Fibroblast of lung (primary cell): ENCODE results near the gene FLT3LG.

Experiments used
- EZH2 ChIP-seq: IDR thresholded peaks from 2 replicates; pipeline ENCODE4 v1.5.1; 2012; ENCODE audit warnings: low read length, control low read depth, mild to moderate bottlenecking; ENCODE audit errors: missing control alignments
- TF ChIP-seq, protein P1 (sequence below), 2 donors: IDR thresholded peaks in 1 of 2; conservative IDR thresholded peaks in 1 of 2; 1 replicate in 1 of 2; 2 replicates in 1 of 2; pipeline ENCODE4 v1.5.1; 2011 to 2012; ENCODE audit warnings: low read length in 2 of 2, control low read depth in 1 of 2, inconsistent platforms in 1 of 2, low read depth in 1 of 2, mild to moderate bottlenecking in 1 of 2

DNA sequence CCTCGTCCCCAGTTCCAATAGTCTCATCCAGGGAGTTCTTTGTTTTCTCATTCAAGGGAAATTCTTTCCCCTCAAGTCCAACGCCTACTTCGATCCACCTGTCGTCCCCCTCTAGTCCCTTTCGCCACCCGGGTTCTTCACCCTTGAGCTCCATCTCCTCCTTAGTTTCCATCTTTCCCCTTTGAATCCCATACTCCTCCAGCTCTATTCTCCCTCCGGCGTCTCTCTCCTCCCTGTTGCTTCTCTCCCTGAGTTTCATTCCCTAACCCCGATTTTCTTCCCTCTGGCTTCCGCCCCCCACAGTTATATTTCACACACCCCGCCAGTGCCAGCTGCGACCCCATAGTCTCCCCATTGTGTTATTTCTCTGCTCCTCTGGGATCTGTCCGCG, 32.1 kb upstream of the FLT3LG start:
- TF ChIP-seq, protein P1, sequence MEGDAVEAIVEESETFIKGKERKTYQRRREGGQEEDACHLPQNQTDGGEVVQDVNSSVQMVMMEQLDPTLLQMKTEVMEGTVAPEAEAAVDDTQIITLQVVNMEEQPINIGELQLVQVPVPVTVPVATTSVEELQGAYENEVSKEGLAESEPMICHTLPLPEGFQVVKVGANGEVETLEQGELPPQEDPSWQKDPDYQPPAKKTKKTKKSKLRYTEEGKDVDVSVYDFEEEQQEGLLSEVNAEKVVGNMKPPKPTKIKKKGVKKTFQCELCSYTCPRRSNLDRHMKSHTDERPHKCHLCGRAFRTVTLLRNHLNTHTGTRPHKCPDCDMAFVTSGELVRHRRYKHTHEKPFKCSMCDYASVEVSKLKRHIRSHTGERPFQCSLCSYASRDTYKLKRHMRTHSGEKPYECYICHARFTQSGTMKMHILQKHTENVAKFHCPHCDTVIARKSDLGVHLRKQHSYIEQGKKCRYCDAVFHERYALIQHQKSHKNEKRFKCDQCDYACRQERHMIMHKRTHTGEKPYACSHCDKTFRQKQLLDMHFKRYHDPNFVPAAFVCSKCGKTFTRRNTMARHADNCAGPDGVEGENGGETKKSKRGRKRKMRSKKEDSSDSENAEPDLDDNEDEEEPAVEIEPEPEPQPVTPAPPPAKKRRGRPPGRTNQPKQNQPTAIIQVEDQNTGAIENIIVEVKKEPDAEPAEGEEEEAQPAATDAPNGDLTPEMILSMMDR (conservative IDR thresholded peaks at IDR 0.05 in 1 of 2, IDR thresholded peaks at IDR 0.05 in 1 of 2; ENCODE audit: low read depth in 1 of 2, low read length in 2 of 2) = no peak
- TF ChIP-seq EZH2 = peak; percentile 80
